IMR-90 (cell line): Measurements from ENCODE around the gene ABCA10. TPM values are rescaled to one million over a fixed set of nuclear protein-coding genes. Genes with fewer than 3 reads are reported as not detected.

ENCODE experiments used
- ATAC-seq: fragments of 200-7000 bp; cut with Tn5 transposase; 2 replicates; pipeline ENCODE4 v1.9.1; 2020; ENCODE audit warnings: low read depth, mild to moderate bottlenecking, moderate library complexity
- BruUV-seq: library from RNA; stranded (reverse); fragments of 400-500 nt; replicated peaks from 2 replicates; lab custom pipeline; 2021; lab: Mats Ljungman, UMichigan
- CTCF ChIA-PET: fragments of 300-600 bp; formaldehyde crosslinking; extraction: SDS; loops from one replicate; lab custom pipeline; 2021; ENCODE audit warnings: antibody characterized with exemption; lab: Yijun Ruan, JAX
- POLR2A ChIA-PET: fragments of 300-600 bp; sonication (Branson Sonifier 250); formaldehyde crosslinking; loops from one replicate; lab custom pipeline; 2022; ENCODE audit warnings: antibody characterized with exemption; ENCODE audit not compliant: unreplicated experiment; lab: Charles Lee
- DNase-seq: peaks from one replicate; pipeline ENCODE4 v3.0.0; 2013
- H2AFZ ChIP-seq: replicated peaks from 2 replicates; pipeline ENCODE3; 2013; ENCODE audit warnings: low read length, mild to moderate bottlenecking; ENCODE audit not compliant: poor library complexity
- H2AK5ac ChIP-seq: 2 replicates; pipeline ENCODE4 v1.6.1; 2013; ENCODE audit warnings: low read depth, low read length, inconsistent platforms
- H2AK9ac ChIP-seq: replicated peaks from 2 replicates; pipeline ENCODE3; 2013; ENCODE audit warnings: mild to moderate bottlenecking, low read depth, low read length, moderate library complexity; ENCODE audit not compliant: poor library complexity
- H2BK120ac ChIP-seq: 2 replicates; pipeline ENCODE4 v1.6.1; 2013; ENCODE audit warnings: low read depth, low read length, inconsistent platforms
- H2BK15ac ChIP-seq: 3 replicates; pipeline ENCODE4 v1.6.1; 2013; ENCODE audit warnings: low read depth, low read length, inconsistent platforms
- H2BK20ac ChIP-seq: 2 replicates; pipeline ENCODE4 v1.6.1; 2013; ENCODE audit warnings: low read depth, mild to moderate bottlenecking, inconsistent platforms, low read length, moderate library complexity
- H2BK5ac ChIP-seq: 2 replicates; pipeline ENCODE4 v1.6.1; 2013; ENCODE audit warnings: mild to moderate bottlenecking, low read depth, low read length, inconsistent platforms; ENCODE audit not compliant: poor library complexity, severe bottlenecking
- H3K14ac ChIP-seq: replicated peaks from 2 replicates; pipeline ENCODE4 v1.6.1; 2013; ENCODE audit warnings: low read depth, low read length, inconsistent platforms
- H3K18ac ChIP-seq: 2 replicates; pipeline ENCODE4 v1.6.1; 2013; ENCODE audit warnings: low read depth, low read length, control low read depth
- H3K23ac ChIP-seq: 2 replicates; pipeline ENCODE4 v1.6.1; 2013; ENCODE audit warnings: low read depth, low read length, inconsistent platforms
- H3K27ac ChIP-seq: 2 replicates; pipeline ENCODE4 v1.5.1; 2013; ENCODE audit warnings: mild to moderate bottlenecking, control low read depth, low read length; ENCODE audit not compliant: insufficient read depth
- H3K27me3 ChIP-seq: 2 replicates; pipeline ENCODE4 v1.6.1; 2013; ENCODE audit warnings: low read length; ENCODE audit not compliant: control insufficient read depth, insufficient read depth
- H3K36me3 ChIP-seq: 2 replicates; pipeline ENCODE4 v1.6.1; 2013; ENCODE audit warnings: low read length, mixed read lengths; ENCODE audit not compliant: control insufficient read depth, insufficient read depth
- H3K4ac ChIP-seq: 2 replicates; pipeline ENCODE4 v1.6.1; 2013; ENCODE audit warnings: low read depth, low read length, inconsistent platforms
- H3K4me1 ChIP-seq: 2 replicates; pipeline ENCODE4 v1.6.1; 2013; ENCODE audit warnings: low read length, mixed read lengths; ENCODE audit not compliant: control insufficient read depth, insufficient read depth
- H3K4me2 ChIP-seq: 2 replicates; pipeline ENCODE4 v1.6.1; 2013; ENCODE audit warnings: low read depth, mild to moderate bottlenecking, control low read depth, low read length, moderate library complexity
- H3K4me3 ChIP-seq: 2 replicates; pipeline ENCODE4 v1.5.1; 2013; ENCODE audit warnings: low read depth, mild to moderate bottlenecking, control low read depth, low read length, moderate library complexity; ENCODE audit not compliant: insufficient read depth
- H3K56ac ChIP-seq: 2 replicates; pipeline ENCODE4 v1.6.1; 2013; ENCODE audit warnings: low read length, inconsistent platforms; ENCODE audit not compliant: insufficient read depth; ENCODE audit errors: extremely low read depth
- H3K79me1 ChIP-seq, 2 experiments: 2 replicates each; pipeline ENCODE4 v1.6.1; 2013; ENCODE audit warnings: low read length in 2 of 2, inconsistent platforms in 1 of 2, low read depth in 1 of 2
- H3K9ac ChIP-seq: 2 replicates; pipeline ENCODE4 v1.6.1; 2013; ENCODE audit warnings: low read depth, low read length, control low read depth
- H3K9me1 ChIP-seq: 2 replicates; pipeline ENCODE4 v1.6.1; 2013; ENCODE audit warnings: low read length, inconsistent platforms; ENCODE audit not compliant: insufficient read depth
- H3K9me3 ChIP-seq: 2 replicates; pipeline ENCODE4 v1.6.1; 2013; ENCODE audit warnings: low read length; ENCODE audit not compliant: control insufficient read depth, insufficient read depth
- H4K20me1 ChIP-seq: 2 replicates; pipeline ENCODE4 v1.6.1; 2013; ENCODE audit warnings: low read length, inconsistent platforms; ENCODE audit not compliant: insufficient read depth
- H4K5ac ChIP-seq: 2 replicates; pipeline ENCODE4 v1.6.1; 2013; ENCODE audit warnings: mild to moderate bottlenecking, low read depth, low read length, control low read depth
- H4K8ac ChIP-seq, 2 experiments: 2 replicates each; pipeline ENCODE4 v1.6.1; 2013; ENCODE audit warnings: low read depth in 2 of 2, low read length in 2 of 2, control low read depth in 1 of 2, inconsistent platforms in 1 of 2
- H4K91ac ChIP-seq: 2 replicates; pipeline ENCODE4 v1.6.1; 2013; ENCODE audit warnings: low read depth, low read length, inconsistent platforms; ENCODE audit not compliant: insufficient read depth
- BHLHE40 ChIP-seq: fragments of 150-350 bp; IDR thresholded peaks from 2 replicates; pipeline ENCODE4 v1.6.1; 2016; ENCODE audit warnings: mild to moderate bottlenecking, low read depth, low read length
- CEBPB ChIP-seq: IDR thresholded peaks from 2 replicates; pipeline ENCODE4 v1.6.1; 2012; ENCODE audit warnings: low read depth, low read length, improper control_type of control experiment
- CHD1 ChIP-seq: IDR thresholded peaks from 2 replicates; pipeline ENCODE4 v1.6.1; 2012; ENCODE audit warnings: low read depth, low read length, improper control_type of control experiment
- MAFK ChIP-seq: IDR thresholded peaks from 2 replicates; pipeline ENCODE4 v1.6.1; 2012; ENCODE audit warnings: low read depth, low read length, improper control_type of control experiment
- MAZ ChIP-seq: IDR thresholded peaks from 2 replicates; pipeline ENCODE4 v1.6.1; 2012; ENCODE audit warnings: low read depth, mild to moderate bottlenecking, low read length, improper control_type of control experiment, moderate library complexity, borderline replicate concordance
- MXI1 ChIP-seq: IDR thresholded peaks from 2 replicates; pipeline ENCODE4 v1.6.1; 2012; ENCODE audit warnings: low read depth, mild to moderate bottlenecking, low read length, moderate library complexity, borderline replicate concordance
- NFE2L2 ChIP-seq: fragments of 150-350 bp; IDR thresholded peaks from 2 replicates; pipeline ENCODE4 v1.6.1; 2016; ENCODE audit warnings: low read depth, mild to moderate bottlenecking, low read length
- POLR2A ChIP-seq: IDR thresholded peaks from 2 replicates; pipeline ENCODE4 v1.6.1; 2012; ENCODE audit warnings: mild to moderate bottlenecking, low read depth, low read length
- RAD21 ChIP-seq: IDR thresholded peaks from 2 replicates; pipeline ENCODE4 v1.6.1; 2012; ENCODE audit warnings: low read length, improper control_type of control experiment
- RCOR1 ChIP-seq: IDR thresholded peaks from 2 replicates; pipeline ENCODE4 v1.6.1; 2012; ENCODE audit warnings: mild to moderate bottlenecking, low read length, improper control_type of control experiment; ENCODE audit not compliant: insufficient replicate concordance
- RFX5 ChIP-seq: IDR thresholded peaks from 2 replicates; pipeline ENCODE4 v1.8.0; 2012; ENCODE audit warnings: low read depth, mild to moderate bottlenecking, low read length, moderate library complexity
- SMC3 ChIP-seq: fragments of 150-350 bp; IDR thresholded peaks from 2 replicates; pipeline ENCODE4 v1.6.1; 2016; ENCODE audit warnings: low read depth, mild to moderate bottlenecking, antibody characterized with exemption, low read length, moderate library complexity
- WGBS, 2 experiments: methylation state at CpG; one replicate each; pipeline versions ENCODE4 v1.1.5 to v1.1.7; 2013; ENCODE audit warnings: missing lambda C conversion rate in 2 of 2; ENCODE audit not compliant: insufficient read length in 1 of 2; ENCODE audit errors: extremely low coverage in 2 of 2; 5-methylcytosine and 5-hydroxymethylcytosine counted together
- dilution Hi-C: fragments of 300-500 bp; cut with HindIII; formaldehyde crosslinking; loops from one replicate; pipeline ENCODE4 v1.14.3; 2018; ENCODE audit warnings: low sequenced_read_pairs; ENCODE audit not compliant: unreplicated experiment
- in situ Hi-C: fragments of 300-500 bp; cut with MboI; formaldehyde crosslinking; loops from 3 replicates; pipeline ENCODE4 v1.14.3; 2019; ENCODE audit warnings: low sequenced_read_pairs, inconsistent platforms, mixed read lengths
- intact Hi-C: fragments of 100-400 bp; cut with micrococcal nuclease; formaldehyde crosslinking; loops from 2 replicates; pipeline ENCODE4 v1.10.0; 2022
- polyA plus RNA-seq, 3 experiments: library from polyadenylated mRNA; depleted of rRNA; stranded (reverse); fragments of >200 nt; gene quantifications; 2 replicates each; pipeline ENCODE4 v1.2.3, GENCODE V29; 2012; ENCODE audit warnings: low replicate concordance in 1 of 3
- total RNA-seq: library from RNA; depleted of rRNA; stranded (reverse); fragments of >200 nt; gene quantifications from 2 replicates; pipeline ENCODE4 v1.2.3, GENCODE V29; 2012
- TF ChIP-seq, protein P1 (sequence below): fragments of 150-350 bp; IDR thresholded peaks from 2 replicates; pipeline ENCODE4 v1.6.1; 2016; ENCODE audit warnings: low read depth, mild to moderate bottlenecking, low read length, moderate library complexity, borderline replicate concordance
- TF ChIP-seq, protein P2 (sequence below): fragments of 150-350 bp; IDR thresholded peaks from 2 replicates; pipeline ENCODE4 v1.6.1; 2017; ENCODE audit warnings: mild to moderate bottlenecking, antibody characterized with exemption, low read length, low read depth
- TF ChIP-seq, protein P3 (sequence below): conservative IDR thresholded peaks from 2 replicates; pipeline ENCODE4 v1.5.1; 2012; ENCODE audit warnings: mild to moderate bottlenecking, low read depth, low read length, improper control_type of control experiment

ABCA10 gene
- total and polyA plus RNA-seq, 2 of the 4 experiments (the other 2 are of a cell fraction) = under 0.01 to 0.03 TPM

DNA sequence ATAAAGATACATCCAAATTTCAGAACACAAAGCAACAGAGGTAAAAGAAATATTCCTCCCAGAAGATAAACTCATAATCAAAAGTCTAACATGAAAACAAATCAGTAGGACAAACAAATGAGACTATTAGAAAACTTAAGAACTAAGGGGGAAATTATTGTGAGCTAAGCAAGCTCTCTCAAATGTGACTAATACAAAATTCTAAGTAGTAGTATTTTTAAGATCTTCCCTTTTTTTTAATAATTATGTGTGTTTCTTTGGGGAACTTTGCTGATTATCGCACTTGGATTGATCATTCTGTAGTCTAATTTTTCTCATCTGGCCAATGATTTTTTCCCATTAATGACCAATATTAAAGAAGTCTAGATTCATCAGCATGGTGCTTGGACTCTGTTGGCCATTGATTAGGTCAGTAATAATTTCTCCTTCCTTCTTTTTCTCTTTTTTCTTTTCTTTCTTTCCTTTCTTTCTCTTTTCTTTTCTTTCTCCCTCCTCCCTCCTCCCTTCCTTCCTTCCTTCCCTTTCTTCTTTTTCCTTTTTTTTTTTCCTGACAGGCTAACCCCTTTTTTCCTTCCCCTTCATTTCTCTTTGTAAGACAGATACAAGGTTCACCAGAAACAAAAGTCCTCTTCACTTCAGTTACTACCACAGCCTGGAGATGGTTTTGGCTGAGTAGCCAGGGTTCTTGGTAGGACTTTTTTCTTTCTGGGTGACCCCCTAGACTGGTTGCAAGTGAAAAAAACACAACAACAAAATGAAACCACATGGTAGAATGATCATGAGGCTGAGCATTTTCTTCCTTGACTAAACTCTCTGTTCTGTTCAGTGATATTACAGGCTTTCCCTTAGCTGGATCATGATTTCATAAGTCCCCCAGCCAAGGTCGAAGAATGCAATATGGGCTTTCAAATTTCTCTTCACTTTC is 84.0 kb downstream of the ABCA10 start:
- Histone ChIP-seq H3K56ac (no peak overlapping the region), H2AK9ac (no peak overlapping the region), H3K18ac (no peak overlapping the region; the same call in 1 of the 2 replicates), H4K91ac (no peak overlapping the region), H4K5ac (no peak overlapping the region), H3K4me1 (peaks cover 5% of the 10 kb centered on the region; the same call in 1 of the 2 replicates), H4K8ac (no peak overlapping the region), H3K14ac (no peak overlapping the region), H3K23ac (no peak overlapping the region), H3K9me3 (no peaks in the 10 kb centered on the region), H3K4ac (no peak overlapping the region), H3K27me3 (no peaks in the 10 kb centered on the region), H3K36me3 (no peaks in the 10 kb centered on the region), H2BK20ac (no peak overlapping the region), H3K9me1 (no peaks in the 10 kb centered on the region), H4K20me1 (no peaks in the 10 kb centered on the region), H2BK5ac (no peak overlapping the region), H3K4me2 (no peak overlapping the region), H2AFZ (no peak overlapping the region), H3K4me3 (no peak overlapping the region), H3K9ac (no peak overlapping the region), H2AK5ac (no peak overlapping the region), H3K27ac (no peak overlapping the region), H3K79me1 (no peaks in the 10 kb centered on the region), H2BK120ac (no peak overlapping the region), H2BK15ac (no peak overlapping the region)
- ChIA-PET CTCF (no interaction called here), POLR2A (no interaction called here)
- no TSS peak for BruUV-seq
- no CpG with 5 or more reads among the region's 2 CpGs for WGBS, 2 experiments
- in situ Hi-C loops (no loop called here), dilution Hi-C loops (no loop called here), intact Hi-C loops (no loop called here)
- DNase-seq (no peak), ATAC-seq (no peak)
- TF ChIP-seq RCOR1 (no peak), CEBPB (no peak), POLR2A (no peak), NFE2L2 (no peak), BHLHE40 (no peak), RFX5 (no peak), MAFK (no peak), RAD21 (no peak), MXI1 (no peak), SMC3 (no peak), MAZ (no peak), CHD1 (no peak)
- TF ChIP-seq, protein P1, sequence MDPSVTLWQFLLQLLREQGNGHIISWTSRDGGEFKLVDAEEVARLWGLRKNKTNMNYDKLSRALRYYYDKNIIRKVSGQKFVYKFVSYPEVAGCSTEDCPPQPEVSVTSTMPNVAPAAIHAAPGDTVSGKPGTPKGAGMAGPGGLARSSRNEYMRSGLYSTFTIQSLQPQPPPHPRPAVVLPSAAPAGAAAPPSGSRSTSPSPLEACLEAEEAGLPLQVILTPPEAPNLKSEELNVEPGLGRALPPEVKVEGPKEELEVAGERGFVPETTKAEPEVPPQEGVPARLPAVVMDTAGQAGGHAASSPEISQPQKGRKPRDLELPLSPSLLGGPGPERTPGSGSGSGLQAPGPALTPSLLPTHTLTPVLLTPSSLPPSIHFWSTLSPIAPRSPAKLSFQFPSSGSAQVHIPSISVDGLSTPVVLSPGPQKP = no peak
- TF ChIP-seq, protein P2, sequence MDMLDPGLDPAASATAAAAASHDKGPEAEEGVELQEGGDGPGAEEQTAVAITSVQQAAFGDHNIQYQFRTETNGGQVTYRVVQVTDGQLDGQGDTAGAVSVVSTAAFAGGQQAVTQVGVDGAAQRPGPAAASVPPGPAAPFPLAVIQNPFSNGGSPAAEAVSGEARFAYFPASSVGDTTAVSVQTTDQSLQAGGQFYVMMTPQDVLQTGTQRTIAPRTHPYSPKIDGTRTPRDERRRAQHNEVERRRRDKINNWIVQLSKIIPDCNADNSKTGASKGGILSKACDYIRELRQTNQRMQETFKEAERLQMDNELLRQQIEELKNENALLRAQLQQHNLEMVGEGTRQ = no peak
- TF ChIP-seq, protein P3, sequence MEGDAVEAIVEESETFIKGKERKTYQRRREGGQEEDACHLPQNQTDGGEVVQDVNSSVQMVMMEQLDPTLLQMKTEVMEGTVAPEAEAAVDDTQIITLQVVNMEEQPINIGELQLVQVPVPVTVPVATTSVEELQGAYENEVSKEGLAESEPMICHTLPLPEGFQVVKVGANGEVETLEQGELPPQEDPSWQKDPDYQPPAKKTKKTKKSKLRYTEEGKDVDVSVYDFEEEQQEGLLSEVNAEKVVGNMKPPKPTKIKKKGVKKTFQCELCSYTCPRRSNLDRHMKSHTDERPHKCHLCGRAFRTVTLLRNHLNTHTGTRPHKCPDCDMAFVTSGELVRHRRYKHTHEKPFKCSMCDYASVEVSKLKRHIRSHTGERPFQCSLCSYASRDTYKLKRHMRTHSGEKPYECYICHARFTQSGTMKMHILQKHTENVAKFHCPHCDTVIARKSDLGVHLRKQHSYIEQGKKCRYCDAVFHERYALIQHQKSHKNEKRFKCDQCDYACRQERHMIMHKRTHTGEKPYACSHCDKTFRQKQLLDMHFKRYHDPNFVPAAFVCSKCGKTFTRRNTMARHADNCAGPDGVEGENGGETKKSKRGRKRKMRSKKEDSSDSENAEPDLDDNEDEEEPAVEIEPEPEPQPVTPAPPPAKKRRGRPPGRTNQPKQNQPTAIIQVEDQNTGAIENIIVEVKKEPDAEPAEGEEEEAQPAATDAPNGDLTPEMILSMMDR = no peak
